GM18507 (cell line): ENCODE results near the gene DFFB.

Experiments
- DNase-seq: peaks from one replicate; pipeline ENCODE4 v3.0.0; 2011; ENCODE audit warnings: low read depth; ENCODE audit not compliant: insufficient read length; ENCODE audit errors: extremely low spot score
- FAIRE-seq: peaks from 2 replicates; lab custom pipeline; 2011; peaks lifted over from hg19 to GRCh38; lab: Jason Lieb, UNC

DFFB gene

GRCh38 chr1:3891329-3891865, 34.1 kb downstream of the DFFB start:
- DNase-seq, result no peak
- no peak for FAIRE-seq

- DNase-seq (no peak), FAIRE-seq (peak; percentile 29)
Observed at GRCh38 chr1:3892748-3893147, 35.5 kb downstream of the DFFB start.

DNA sequence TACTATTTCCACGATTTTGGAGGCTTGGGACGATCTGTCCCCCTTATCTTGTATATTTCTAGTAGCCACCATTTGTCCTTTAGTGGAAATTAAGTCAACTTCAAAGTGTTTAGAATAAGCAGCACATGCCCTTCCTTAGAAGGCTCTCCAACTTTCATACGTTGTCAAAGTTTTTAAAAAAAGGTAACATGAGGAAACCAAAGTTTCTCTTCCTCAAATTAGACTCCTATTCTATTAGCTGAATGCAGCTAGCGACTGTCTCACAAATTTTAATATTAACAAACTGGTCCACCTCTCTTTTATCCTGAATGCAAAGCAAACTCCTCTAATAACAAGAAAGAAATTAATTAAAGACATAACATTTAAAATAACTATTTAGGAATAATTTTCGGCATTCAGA, 35.9 kb downstream of the DFFB start:
- FAIRE-seq (no peak), DNase-seq (no peak)

GRCh38 chr1:3894626-3895278, 37.5 kb downstream of the DFFB start:
- DNase-seq (no peak), FAIRE-seq (no peak)

- DNase-seq, result no peak
- FAIRE-seq, result no peak
Observed at GRCh38 chr1:3895279-3895950, 38.1 kb downstream of the DFFB start.

DNA sequence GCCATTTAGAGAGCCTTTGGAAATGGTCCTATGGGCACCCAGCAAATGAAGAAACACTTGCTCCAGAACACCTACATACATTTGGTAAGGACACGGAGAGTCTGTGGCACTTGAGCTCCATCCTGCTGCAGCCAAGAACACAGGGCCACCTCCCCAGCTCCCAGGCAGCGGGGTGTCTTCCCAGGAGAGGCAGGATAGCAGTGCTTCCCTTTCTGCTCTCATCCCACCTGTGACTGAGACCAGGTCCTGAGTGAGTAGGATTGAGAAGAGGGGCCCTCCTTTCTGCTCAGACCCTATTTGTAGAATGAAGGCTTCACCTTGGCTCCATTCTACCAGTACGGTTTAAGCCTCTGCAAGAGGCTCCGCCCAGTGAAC, 38.7 kb downstream of the DFFB start:
- FAIRE-seq, result no peak

GRCh38 chr1:3896396-3897000, 39.2 kb downstream of the DFFB start:
- DNase-seq, result no peak
- FAIRE-seq, result no peak

More for the DNA sequence above, 38.7 kb downstream of the DFFB start:
- DNase-seq, result no peak

- FAIRE-seq, result no peak
- no peak for DNase-seq
Observed at GRCh38 chr1:3898475-3898735, 41.1 kb downstream of the DFFB start.

DNA sequence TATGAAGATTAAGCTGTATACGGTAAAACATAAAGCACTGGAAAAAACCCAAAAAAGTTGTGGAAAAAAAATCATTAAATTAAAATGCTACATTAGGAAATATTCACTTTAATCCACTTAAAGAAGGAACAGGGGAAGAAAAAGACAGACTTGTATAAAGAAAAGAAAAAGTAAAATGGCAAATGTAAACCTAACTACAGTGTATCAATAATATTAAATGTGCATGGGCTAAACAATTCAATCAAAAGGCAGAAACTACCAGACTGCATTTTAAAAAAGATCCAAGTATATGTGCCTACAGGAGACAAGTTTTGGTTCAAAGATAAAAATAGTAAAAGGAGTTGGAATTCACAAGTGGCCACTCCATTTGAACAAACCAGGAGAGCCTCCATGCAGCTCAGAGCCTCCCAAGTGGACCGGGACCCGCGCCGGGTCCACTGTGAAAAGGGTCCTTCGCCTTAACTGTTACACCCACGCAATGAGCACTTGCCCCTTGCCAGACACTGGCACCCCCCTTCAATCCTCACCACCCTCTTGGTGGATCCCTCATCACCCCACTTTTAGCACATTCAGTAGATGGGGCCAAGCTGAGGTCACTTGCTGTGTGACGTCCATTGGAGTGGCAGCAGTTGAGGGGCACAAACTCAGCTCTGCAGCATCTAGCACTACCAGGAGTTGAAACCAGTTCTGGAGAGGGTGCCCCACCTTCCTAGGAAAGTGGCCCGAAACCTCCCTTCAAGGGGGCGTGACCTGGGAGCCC, 41.9 kb downstream of the DFFB start:
- DNase-seq, result no peak

DNA sequence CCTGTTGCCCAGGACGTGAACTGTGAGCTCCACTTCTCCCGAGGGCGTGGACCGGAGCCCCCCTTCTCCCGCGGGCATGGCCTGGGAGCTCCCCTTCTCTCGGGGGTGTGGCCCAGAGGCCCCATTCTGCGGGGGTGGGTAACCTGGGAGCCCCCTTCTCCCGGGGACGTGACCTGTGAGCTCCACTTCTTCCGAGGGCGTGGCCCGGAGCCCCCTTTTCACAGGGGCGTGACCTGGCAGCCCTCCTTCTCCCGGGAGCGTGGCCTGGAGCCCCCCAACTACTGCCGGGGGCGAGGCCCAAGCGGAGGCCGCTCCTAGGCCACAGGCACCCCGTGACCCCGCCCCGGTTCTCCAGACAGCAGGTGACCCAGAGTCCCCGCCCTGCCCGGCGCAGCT, 42.5 kb downstream of the DFFB start:
- FAIRE-seq, result no peak

More for the DNA sequence above, 41.9 kb downstream of the DFFB start:
- peak; percentile 24 for FAIRE-seq

GRCh38 chr1:3900150-3900968, 43.1 kb downstream of the DFFB start, which contains the start of gene C1orf174:
Gene C1orf174 (minus strand): TSS chr1:3900272. CDS start chr1:3900186, 86 bp downstream.
- FAIRE-seq, result no peak
- DNase-seq, result peak; percentile 79

More for the DNA sequence above, 42.5 kb downstream of the DFFB start:
- no peak for DNase-seq

DNA sequence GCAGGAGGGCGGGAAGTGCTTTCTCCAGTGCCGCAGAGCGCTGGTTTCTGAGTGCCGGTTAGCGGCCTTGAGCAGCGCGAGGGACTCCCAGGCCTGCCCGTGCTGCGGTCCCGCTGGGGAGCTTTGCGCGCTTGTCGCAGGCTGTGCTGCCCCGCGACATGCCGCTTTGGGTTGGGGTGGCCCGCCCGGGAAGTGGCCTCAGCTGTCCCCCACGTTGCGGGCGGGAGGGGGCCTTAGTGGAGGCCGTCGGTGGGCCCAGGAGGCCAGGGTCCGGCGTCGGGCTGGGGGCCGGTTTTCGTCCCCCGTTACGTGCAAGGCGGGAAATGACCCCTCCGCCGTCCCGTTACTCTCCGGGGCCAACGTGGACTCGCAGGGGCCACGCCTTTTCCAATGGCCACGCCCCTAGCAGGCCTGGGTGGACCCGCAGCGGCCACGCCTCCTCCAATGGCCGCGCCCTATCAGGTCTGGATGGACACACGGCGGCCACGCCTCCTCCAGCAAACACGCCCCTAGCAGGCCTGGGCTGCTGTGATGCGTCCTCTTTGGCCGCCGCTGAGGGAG, 43.8 kb downstream of the DFFB start:
- DNase-seq, result peak; percentile 92
- FAIRE-seq, result peak; percentile 99

DNA sequence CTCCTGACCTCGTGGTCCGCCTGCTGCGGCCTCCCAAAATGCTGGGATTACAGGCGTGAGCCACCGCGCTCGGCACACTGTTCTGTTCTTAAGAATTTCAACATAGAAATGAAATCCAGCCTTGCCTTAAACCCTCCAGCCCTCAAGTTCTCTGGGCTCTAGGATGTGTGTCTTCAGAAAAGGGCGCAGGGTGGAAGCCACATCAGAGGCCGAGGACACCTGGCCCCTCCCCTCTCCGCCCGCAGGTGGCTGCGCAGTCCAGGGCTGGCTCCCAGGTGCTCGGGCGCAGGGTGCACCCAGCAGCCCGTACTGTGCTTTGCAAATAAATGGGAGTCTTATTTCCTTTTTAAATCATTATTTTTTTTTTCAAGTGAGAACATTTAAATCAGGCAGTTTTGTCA, 44.8 kb downstream of the DFFB start:
- FAIRE-seq, result no peak

GRCh38 chr1:3902571-3903091, 45.4 kb downstream of the DFFB start:
- no peak for FAIRE-seq
- DNase-seq, result no peak

More for the DNA sequence above, 44.8 kb downstream of the DFFB start:
- no peak for DNase-seq

- FAIRE-seq (peak; percentile 69), DNase-seq (no peak)
Observed at GRCh38 chr1:3903141-3904005, 46.1 kb downstream of the DFFB start.

DNA sequence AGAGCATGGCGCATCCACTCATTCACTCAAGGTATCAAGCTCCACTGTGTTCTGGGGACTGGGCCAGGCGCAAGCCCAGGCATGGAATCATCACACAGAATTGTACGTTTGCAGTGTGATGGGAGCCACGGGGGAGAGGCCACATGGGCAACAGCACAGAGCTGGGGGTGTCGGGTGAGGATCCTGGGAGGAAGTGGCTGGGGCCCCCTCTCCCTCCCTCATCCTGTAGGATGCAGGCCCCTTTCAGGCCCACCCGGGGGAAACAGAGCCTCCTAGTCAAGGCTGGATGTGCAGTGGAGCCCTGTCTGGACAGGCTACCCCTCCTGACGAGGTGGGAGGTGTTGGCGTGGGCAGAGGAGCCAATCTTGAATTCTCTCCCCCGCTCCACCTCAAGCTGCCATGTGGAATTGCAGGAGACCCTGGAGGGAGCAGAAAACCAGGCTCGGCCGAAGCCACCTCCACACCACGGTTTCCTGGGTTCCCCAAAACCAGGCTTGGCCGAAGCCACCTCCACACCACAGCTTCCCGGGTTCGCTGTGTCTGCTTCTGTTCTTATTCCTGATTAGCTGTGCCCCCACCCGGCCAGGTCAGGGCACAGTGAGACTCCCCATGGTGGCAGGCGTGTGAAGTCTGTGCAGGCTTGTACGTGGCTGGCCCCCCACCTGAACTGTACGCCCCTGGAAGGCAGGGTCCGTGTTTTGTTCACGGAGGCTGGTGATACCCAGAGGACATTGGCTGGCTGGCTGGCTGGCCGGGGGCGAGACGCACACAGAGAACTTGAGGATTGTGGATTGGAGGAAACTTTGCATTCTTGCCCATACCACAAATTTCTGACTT, 46.9 kb downstream of the DFFB start:
- FAIRE-seq (no peak), DNase-seq (no peak)

- no peak for FAIRE-seq
- DNase-seq, result no peak
Observed at GRCh38 chr1:3904843-3905185, 47.5 kb downstream of the DFFB start.
